Posterior vena cava (tissue), 2 donors: Measurements from ENCODE around the gene PTPRN2. TPM values are rescaled to one million over a fixed set of nuclear protein-coding genes. Genes with fewer than 3 reads are reported as not detected.
A peak's percentile ranks its signal among the peaks of the same experiment; 100 is the strongest.

Experiments used
- DNase-seq: peaks from one replicate; pipeline ENCODE4 v3.0.0-alpha.2; 2020; ENCODE audit warnings: low spot score
- intact Hi-C, 2 donors: fragments of 100-400 bp; cut with DNase I; formaldehyde crosslinking; loops; one replicate each; pipeline versions ENCODE4 v1.14.1 to v1.14.2; 2022 to 2023
- total RNA-seq, 2 donors: library from RNA; stranded (reverse); fragmentation: NEBNext Ultra II Directional; extraction: Animal tissue kit (Norgen Biotek cat#: 25700); gene quantifications; one replicate each; pipeline ENCODE4 v1.2.1, GENCODE V29; 2021
- donor health status: DM: yes; HTN: yes; CAD: no.
- donor health status: DM: yes; HTN: yes; CAD: no.

The PTPRN2 gene
- total RNA-seq, 2 donors from 2014 or later = 1.6 to 2.8 TPM

- no peak for DNase-seq
- intact Hi-C loops = no loop called here
Measured at GRCh38 chr7:157538735-157539134, 1048.9 kb downstream of the PTPRN2 start.

DNA sequence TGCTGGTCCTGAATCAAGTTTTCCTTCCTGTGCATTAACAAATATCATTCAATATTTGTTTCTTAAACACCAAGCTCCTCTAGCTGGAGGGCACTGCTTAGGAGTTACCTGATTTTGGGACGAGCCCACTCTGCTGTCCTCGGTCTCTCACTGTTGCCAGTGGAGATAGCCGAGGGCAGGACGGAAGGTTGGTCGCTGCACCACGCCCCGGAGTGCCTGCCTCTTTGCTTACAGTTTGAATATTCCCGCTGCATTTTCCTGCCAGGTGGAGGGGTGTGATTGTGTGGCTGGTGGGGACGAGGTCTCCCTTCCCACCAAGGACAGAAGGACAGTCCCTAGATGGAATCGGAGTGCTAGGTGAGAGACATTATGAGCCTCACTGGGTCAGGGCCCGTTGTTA lies 1049.3 kb downstream of the PTPRN2 start:
- DNase-seq = peak; percentile 66

GRCh38 chr7:157537056-157537455 lies 1050.6 kb downstream of the PTPRN2 start:
- intact Hi-C loops = no loop called here
- DNase-seq = peak; percentile 55

More for the DNA sequence above, 1049.3 kb downstream of the PTPRN2 start:
- intact Hi-C loops = no loop called here

GRCh38 chr7:157532068-157532467 lies 1055.6 kb downstream of the PTPRN2 start:
- DNase-seq = no peak
- intact Hi-C loops = no loop called here

DNA sequence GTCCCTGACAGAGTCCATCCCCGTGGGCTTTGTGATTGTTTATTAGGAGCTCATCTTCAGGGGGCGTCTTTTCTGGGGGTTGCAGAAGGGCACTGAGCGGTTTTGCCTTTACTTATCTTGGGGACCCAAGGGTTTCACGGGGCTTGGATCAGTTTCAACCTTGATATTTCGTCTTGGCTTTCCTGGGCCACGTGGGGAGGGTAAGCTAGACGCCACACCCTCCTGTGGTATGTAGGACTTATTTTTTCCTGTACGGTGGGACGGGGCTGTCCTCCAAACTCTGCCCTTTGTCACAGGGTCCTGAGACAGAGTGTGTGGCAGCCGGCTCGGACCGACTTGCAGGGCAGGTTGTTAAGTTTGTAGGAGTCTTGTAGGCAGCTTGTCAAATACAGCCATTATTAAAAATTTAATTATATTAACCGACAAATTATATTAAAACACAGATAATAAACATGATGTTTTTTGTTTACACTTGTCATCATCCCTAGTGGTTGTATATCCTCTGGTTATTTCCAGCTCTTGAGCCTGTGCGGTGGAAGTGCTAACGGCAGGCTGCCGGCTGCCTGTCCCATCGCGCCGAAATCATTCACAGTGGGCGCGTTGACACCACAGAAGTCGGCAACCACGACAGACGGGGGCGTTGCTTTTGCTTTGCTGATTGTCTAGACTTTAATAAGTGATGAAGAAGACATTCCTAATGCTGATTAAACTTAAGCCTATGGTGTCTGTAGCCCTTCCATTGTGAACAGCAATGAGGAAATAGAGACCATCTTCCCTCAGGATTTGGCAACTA lies 1057.7 kb downstream of the PTPRN2 start:
- intact Hi-C loops = no loop called here
- peak; percentile 68 for DNase-seq

- DNase-seq = peak; percentile 76
- intact Hi-C loops = no loop called here
Measured at GRCh38 chr7:157528785-157529341, 1058.8 kb downstream of the PTPRN2 start.

DNA sequence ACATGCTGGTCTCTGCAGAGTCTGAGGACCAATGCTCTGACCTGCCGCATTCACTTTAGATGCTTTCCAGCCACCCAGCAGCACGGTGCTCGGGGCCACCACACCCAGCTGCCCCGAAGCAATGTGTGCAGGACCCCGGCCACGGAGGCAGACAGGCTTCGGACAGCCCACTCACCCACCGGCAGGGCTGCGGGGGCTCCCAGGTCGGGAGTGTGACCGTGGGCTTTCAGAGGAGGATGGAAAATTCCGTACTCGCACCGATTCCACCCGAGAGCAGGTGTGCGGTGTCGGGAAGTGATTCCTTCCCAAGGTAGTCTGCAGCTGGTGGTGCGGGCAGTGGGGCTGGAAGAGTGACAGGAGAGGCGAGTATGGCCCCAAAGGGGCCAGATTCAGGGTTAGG lies 1059.9 kb downstream of the PTPRN2 start:
- intact Hi-C loops = no loop called here
- peak; percentile 57 for DNase-seq

DNA sequence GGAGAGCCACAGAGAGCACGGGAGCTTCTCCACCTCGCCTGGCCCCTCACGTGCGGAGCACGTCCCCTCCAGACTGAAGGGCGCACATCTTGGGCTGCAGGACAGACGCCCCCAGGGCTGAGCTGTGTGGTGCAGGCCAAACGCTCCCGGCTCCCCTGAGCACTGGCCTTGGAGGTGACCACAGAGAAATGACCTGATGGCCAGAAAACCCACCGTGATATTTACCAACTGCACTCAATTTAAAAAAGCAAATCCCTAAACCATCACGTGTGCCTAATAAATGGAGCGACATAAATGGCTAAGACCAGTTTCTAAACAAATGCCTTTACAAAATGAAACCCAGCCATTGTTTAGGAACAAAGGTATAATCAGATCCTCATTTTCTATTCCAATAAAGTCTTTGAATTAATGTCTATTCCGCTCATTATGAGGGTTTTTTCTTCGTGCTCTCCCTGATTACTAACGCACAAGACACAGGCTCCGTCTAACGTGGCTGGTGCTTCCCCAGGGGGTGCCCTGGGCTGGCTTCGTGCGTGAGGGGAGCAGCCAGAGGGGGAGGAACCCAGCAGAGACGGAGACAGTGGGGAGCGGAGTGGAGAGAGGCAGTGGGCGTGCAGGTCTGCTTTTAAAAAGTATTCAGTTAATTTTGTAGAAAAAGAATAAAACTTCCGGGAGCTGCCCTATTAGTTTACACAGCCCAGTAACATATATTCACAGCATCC lies 1060.5 kb downstream of the PTPRN2 start:
- intact Hi-C loops = no loop called here
- peak; percentile 36 for DNase-seq

GRCh38 chr7:157526005-157526912 lies 1061.4 kb downstream of the PTPRN2 start:
- DNase-seq = peak; percentile 71
- intact Hi-C loops = no loop called here

- intact Hi-C loops = no loop called here
- DNase-seq = no peak
Measured at GRCh38 chr7:157525491-157525915, 1062.1 kb downstream of the PTPRN2 start.

- intact Hi-C loops = no loop called here
- DNase-seq = no peak
Measured at GRCh38 chr7:157524731-157525130, 1062.9 kb downstream of the PTPRN2 start.

DNA sequence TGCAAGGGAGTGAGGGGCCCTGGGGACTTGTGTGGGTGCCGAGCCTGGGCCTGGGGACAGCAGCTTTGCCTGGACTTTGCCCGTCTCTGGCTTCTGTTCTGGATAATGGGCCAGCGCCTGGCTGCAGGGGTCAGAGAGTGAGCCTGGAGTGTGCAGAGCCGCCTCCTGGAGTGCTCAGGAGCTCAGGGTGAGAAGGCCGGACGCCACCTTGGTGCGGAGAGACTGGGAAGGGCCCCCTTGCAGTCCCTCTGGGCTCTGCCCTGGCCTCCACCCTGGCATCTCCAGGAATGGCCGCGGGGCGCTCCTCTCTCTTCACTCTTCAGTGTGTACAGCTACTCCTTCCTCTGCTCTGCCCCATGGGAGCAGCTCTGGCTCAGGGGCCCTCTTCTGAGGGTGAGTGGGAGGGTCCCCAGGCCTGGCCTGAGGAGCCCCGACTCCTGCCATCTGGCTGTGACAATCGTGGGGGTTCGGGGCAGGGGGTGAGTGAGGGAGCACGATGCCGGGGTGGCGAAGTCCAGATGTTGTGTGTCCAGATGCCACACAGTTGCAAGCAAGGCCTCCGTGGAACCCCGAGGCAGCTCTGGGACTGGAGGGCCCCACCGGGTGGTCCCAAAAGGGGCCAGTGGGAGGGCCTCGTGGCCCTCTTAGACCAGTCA lies 1063.7 kb downstream of the PTPRN2 start:
- peak; percentile 77 for DNase-seq
- intact Hi-C loops = no loop called here

DNA sequence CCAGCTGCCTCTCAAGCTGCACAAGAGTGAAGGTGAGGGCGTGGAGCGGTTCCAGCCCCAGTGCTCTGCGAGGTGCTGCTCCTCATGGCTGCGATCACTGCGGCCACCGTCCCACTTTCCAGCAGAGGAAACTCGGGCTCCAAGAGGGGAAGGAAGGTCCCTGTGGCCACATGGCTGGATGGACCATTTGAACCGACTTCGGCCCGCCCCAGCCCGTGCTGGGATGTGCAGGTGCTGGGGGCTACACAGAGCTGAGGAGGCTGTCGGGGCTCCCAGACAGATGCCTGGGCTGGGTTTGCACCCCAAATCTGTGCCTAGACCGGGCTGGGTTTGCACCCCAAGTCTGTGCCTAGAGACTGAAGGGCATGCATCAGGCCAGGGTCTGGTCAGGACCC lies 1064.3 kb downstream of the PTPRN2 start:
- DNase-seq = peak; percentile 31
- intact Hi-C loops = no loop called here

- peak; percentile 67 for DNase-seq
- intact Hi-C loops = no loop called here
Measured at GRCh38 chr7:157522954-157523353, 1064.7 kb downstream of the PTPRN2 start.

DNA sequence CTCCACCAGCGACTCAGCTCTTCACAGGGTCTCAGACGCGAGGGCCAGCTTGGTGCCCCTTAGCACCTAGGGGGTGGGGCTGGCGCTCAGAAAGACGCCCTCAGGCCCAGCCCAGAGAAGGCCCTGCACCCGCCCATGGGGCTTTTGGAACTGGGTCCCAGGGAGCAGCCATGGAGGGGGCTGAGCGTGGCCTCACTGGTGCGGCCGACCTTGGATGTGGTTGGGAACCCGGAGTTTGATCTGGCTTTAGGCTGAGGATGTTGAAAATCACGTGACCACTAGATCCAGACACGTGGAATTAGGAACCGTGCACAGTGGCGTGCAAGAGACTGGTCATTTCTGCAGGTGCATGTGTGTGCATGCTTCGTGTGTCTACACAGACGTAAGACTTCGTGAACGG lies 1065.4 kb downstream of the PTPRN2 start:
- intact Hi-C loops = no loop called here
- peak; percentile 61 for DNase-seq

DNA sequence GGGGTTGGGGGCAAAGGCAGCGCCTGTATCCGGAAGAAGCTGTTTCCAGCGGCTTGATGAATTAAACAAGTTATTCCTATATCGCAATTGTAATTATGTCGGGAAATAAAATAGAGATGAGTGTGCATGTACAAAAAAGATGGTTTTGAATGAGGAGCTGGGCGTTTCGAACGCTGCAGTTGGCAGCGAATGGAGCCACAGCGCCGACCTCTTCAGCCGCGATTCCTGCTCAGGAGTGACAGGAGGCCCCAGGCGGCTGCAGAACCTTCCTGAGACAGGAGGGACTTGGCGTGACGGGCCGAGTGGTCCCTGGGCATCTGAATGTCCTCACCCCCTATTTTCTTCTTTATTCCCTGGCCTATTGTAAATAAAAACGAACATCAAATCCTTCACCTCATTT lies 1065.9 kb downstream of the PTPRN2 start:
- intact Hi-C loops = no loop called here

GRCh38 chr7:157521061-157521731 lies 1066.4 kb downstream of the PTPRN2 start:
- intact Hi-C loops = no loop called here
- peak; percentile 67 for DNase-seq

More for the DNA sequence above, 1065.9 kb downstream of the PTPRN2 start:
- peak; percentile 37 for DNase-seq

DNA sequence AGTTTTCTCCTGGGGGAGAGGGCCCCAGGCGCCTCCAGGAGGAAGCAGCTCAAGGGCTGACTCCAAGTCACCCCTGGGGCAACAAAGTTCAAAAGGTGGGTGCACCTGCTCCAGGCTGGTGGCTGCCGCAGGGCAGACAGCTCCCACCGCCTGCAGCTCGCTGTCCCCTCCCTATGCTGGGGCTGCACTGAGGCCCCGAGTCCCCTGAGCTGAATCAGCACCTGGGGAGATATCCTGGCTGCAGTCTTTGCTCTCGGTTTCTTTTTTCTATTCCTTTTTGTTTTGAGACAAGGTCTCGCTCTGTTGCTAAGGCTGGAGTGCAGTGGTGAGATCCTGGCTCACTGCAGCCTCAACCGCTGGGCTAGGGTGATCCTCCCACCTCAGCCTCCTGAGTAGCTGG lies 1067.4 kb downstream of the PTPRN2 start:
- DNase-seq = no peak

More for the DNA sequence above, 1067.4 kb downstream of the PTPRN2 start:
- intact Hi-C loops = no loop called here
